PC-3 (cell line): ENCODE measurements around the gene DYDC2. TPM values are rescaled to one million over a fixed set of nuclear protein-coding genes. Genes with fewer than 3 reads are reported as not detected.

Experiments
- ATAC-seq: fragments of 200-7000 bp; cut with Tn5 transposase; 2 replicates; pipeline ENCODE4 v1.9.1; 2020; ENCODE audit warnings: mild to moderate bottlenecking, moderate library complexity
- BruUV-seq: library from RNA; stranded (reverse); fragments of 400-500 nt; replicated peaks from 2 replicates; lab custom pipeline; 2021; lab: Mats Ljungman, UMichigan
- CTCF ChIA-PET: fragments of 300-600 bp; sonication (Branson Sonifier 250); formaldehyde crosslinking; loops from one replicate; lab custom pipeline; 2022; ENCODE audit warnings: antibody characterized with exemption; lab: Charles Lee
- POLR2A ChIA-PET: fragments of 300-600 bp; sonication (Branson Sonifier 250); formaldehyde crosslinking; loops from one replicate; lab custom pipeline; 2022; ENCODE audit warnings: antibody characterized with exemption; ENCODE audit not compliant: unreplicated experiment; lab: Charles Lee
- DNase-seq: peaks from one replicate; pipeline ENCODE4 v3.0.0-alpha.2; 2015
- H2AFZ ChIP-seq: fragments of 300-600 bp; sonication (generic); 2 replicates; pipeline ENCODE4 v1.6.0; 2016; ENCODE audit warnings: antibody characterized with exemption, low read length
- H3F3A ChIP-seq: fragments of 300-600 bp; sonication (generic); one replicate; pipeline ENCODE4 v1.6.0; 2017; ENCODE audit warnings: antibody characterized with exemption, low read length, control low read depth, mild to moderate bottlenecking; ENCODE audit not compliant: unreplicated experiment
- H3K27ac ChIP-seq: fragments of 300-600 bp; sonication (generic); 2 replicates; pipeline ENCODE4 v1.5.1; 2016; ENCODE audit warnings: mild to moderate bottlenecking, low read length
- H3K27me3 ChIP-seq: fragments of 300-600 bp; sonication (generic); 2 replicates; pipeline ENCODE4 v1.6.1; 2016; ENCODE audit warnings: low read length, mixed read lengths
- H3K36me3 ChIP-seq: fragments of 300-600 bp; sonication (generic); 2 replicates; pipeline ENCODE4 v1.6.1; 2016; ENCODE audit warnings: low read depth, mixed run types, low read length, mixed read lengths
- H3K4me1 ChIP-seq: fragments of 300-600 bp; sonication (generic); 2 replicates; pipeline ENCODE4 v1.5.1; 2016; ENCODE audit warnings: low read length; ENCODE audit not compliant: insufficient read depth
- H3K4me2 ChIP-seq: fragments of 300-600 bp; sonication (generic); 2 replicates; pipeline ENCODE4 v1.6.0; 2016; ENCODE audit warnings: low read length
- H3K4me3 ChIP-seq: fragments of 300-600 bp; sonication (generic); 2 replicates; pipeline ENCODE4 v1.5.1; 2016; ENCODE audit warnings: mild to moderate bottlenecking, low read length, mixed read lengths
- H3K79me2 ChIP-seq: fragments of 300-600 bp; sonication (generic); 2 replicates; pipeline ENCODE4 v1.6.1; 2017; ENCODE audit warnings: low read length, mixed read lengths
- H3K9ac ChIP-seq: fragments of 300-600 bp; sonication (generic); 2 replicates; pipeline ENCODE4 v1.6.0; 2016; ENCODE audit warnings: mild to moderate bottlenecking, low read length
- H3K9me2 ChIP-seq: fragments of 300-600 bp; sonication (generic); replicated peaks from 2 replicates; pipeline ENCODE4 v1.6.1; 2016; ENCODE audit warnings: mixed run types, low read length, mixed read lengths
- H3K9me3 ChIP-seq: fragments of 300-600 bp; sonication (generic); 2 replicates; pipeline ENCODE4 v1.6.1; 2016; ENCODE audit warnings: low read length, mixed read lengths
- H4K20me1 ChIP-seq: fragments of 300-600 bp; sonication (generic); 2 replicates; pipeline ENCODE4 v1.6.1; 2016; ENCODE audit warnings: low read length, mixed read lengths
- CTCF ChIP-seq: fragments of 300-600 bp; sonication (generic); conservative IDR thresholded peaks from 2 replicates; pipeline ENCODE4 v1.5.1; 2017; ENCODE audit warnings: antibody characterized with exemption, low read depth, mild to moderate bottlenecking, low read length
- EZH2 ChIP-seq: fragments of 300-600 bp; sonication (generic); IDR thresholded peaks from one replicate; pipeline ENCODE4 v1.6.1; 2017; ENCODE audit warnings: antibody characterized with exemption, mild to moderate bottlenecking, low read length; ENCODE audit not compliant: unreplicated experiment
- EZH2phosphoT487 ChIP-seq: fragments of 300-600 bp; sonication (generic); IDR thresholded peaks from 2 replicates; pipeline ENCODE4 v1.6.1; 2018; ENCODE audit warnings: mild to moderate bottlenecking, antibody characterized with exemption, low read length, borderline replicate concordance
- intact Hi-C: fragments of 100-400 bp; cut with micrococcal nuclease; formaldehyde crosslinking; loops from 2 replicates; pipeline ENCODE4 v1.9.0; 2023
- total RNA-seq: library from RNA; depleted of rRNA; stranded (reverse); fragments of >200 nt; gene quantifications from 2 replicates; pipeline ENCODE4 v1.2.3, GENCODE V29; 2014

Gene DYDC2
- total RNA-seq, 1 experiment from 2014 or later = not detected

GRCh38 chr10:80372675-80373074 is 16.1 kb downstream of the DYDC2 start:
- no peak for ATAC-seq
- no peak for DNase-seq
- TF ChIP-seq EZH2phosphoT487 = no peak
- TF ChIP-seq CTCF = no peak
- no peak for TF ChIP-seq EZH2
- no TSS peak for BruUV-seq
- no peaks in the 10 kb centered on the region for H3F3A ChIP-seq
- H3K27ac ChIP-seq = no peak overlapping the region
- H3K9me3 ChIP-seq = no peaks in the 10 kb centered on the region
- H2AFZ ChIP-seq = no peak overlapping the region
- no peaks in the 10 kb centered on the region for H3K27me3 ChIP-seq
- H3K9me2 ChIP-seq = no peaks in the 10 kb centered on the region
- H3K4me1 ChIP-seq = no peaks in the 10 kb centered on the region
- no peak overlapping the region for H3K4me3 ChIP-seq
- ChIA-PET CTCF (no interaction called here), POLR2A (no interaction called here)
- H4K20me1 ChIP-seq = no peaks in the 10 kb centered on the region
- no peak overlapping the region for H3K4me2 ChIP-seq
- H3K79me2 ChIP-seq = no peaks in the 10 kb centered on the region
- no peak overlapping the region for H3K9ac ChIP-seq
- intact Hi-C loops = no loop called here
- H3K36me3 ChIP-seq = no peaks in the 10 kb centered on the region

GRCh38 chr10:80373502-80373901 is 16.9 kb downstream of the DYDC2 start:
- H2AFZ ChIP-seq = no peak overlapping the region
- DNase-seq = no peak
- no TSS peak for BruUV-seq
- no peak for ATAC-seq
- H3K4me1 ChIP-seq = no peaks in the 10 kb centered on the region
- CTCF ChIA-PET = no interaction called here
- H3K4me3 ChIP-seq = no peak overlapping the region
- TF ChIP-seq EZH2 = no peak
- TF ChIP-seq EZH2phosphoT487 = no peak
- TF ChIP-seq CTCF = no peak
- H3K36me3 ChIP-seq = no peaks in the 10 kb centered on the region
- POLR2A ChIA-PET = no interaction called here
- no peaks in the 10 kb centered on the region for H3K9me3 ChIP-seq
- no peak overlapping the region for H3K27ac ChIP-seq
- H4K20me1 ChIP-seq = no peaks in the 10 kb centered on the region
- H3K4me2 ChIP-seq = no peak overlapping the region
- no peaks in the 10 kb centered on the region for H3F3A ChIP-seq
- no peaks in the 10 kb centered on the region for H3K27me3 ChIP-seq
- no peaks in the 10 kb centered on the region for H3K79me2 ChIP-seq
- intact Hi-C loops = no loop called here
- H3K9me2 ChIP-seq = no peaks in the 10 kb centered on the region
- H3K9ac ChIP-seq = no peak overlapping the region

- no peak for ATAC-seq
- no peaks in the 10 kb centered on the region for H3K79me2 ChIP-seq
- TF ChIP-seq EZH2phosphoT487 (no peak), EZH2 (no peak), CTCF (no peak)
- no peaks in the 10 kb centered on the region for H3K27me3 ChIP-seq
- ChIA-PET POLR2A (no interaction called here), CTCF (no interaction called here)
- no peak overlapping the region for H3K9ac ChIP-seq
- BruUV-seq = no TSS peak
- no peaks in the 10 kb centered on the region for H3K4me1 ChIP-seq
- no peak overlapping the region for H2AFZ ChIP-seq
- no peak overlapping the region for H3K4me3 ChIP-seq
- intact Hi-C loops = no loop called here
- H4K20me1 ChIP-seq = no peaks in the 10 kb centered on the region
- DNase-seq = no peak
- H3F3A ChIP-seq = no peaks in the 10 kb centered on the region
- H3K36me3 ChIP-seq = no peaks in the 10 kb centered on the region; the same call in 1 of the 2 replicates
- no peak overlapping the region for H3K4me2 ChIP-seq
- H3K27ac ChIP-seq = no peak overlapping the region
- H3K9me2 ChIP-seq = no peaks in the 10 kb centered on the region
- no peaks in the 10 kb centered on the region for H3K9me3 ChIP-seq
These were observed 23.1 kb downstream of the DYDC2 start for GRCh38 chr10:80379701-80380100.
